Suprapubic skin (tissue), 4 donors: ENCODE measurements around the gene DIAPH1. TPM values are rescaled to one million over a fixed set of nuclear protein-coding genes. Genes with fewer than 3 reads are reported as not detected.

ENCODE experiments used
- DNase-seq, 2 donors: peaks; one replicate each; pipeline ENCODE4 v3.0.0-alpha.2; 2019; ENCODE audit warnings: low spot score in 2 of 2
- H3K27ac ChIP-seq: fragments of 200-600 bp; sonication (generic); one replicate; pipeline ENCODE4 v1.5.1; 2019
- H3K27me3 ChIP-seq: fragments of 200-600 bp; sonication (generic); one replicate; pipeline ENCODE4 v1.5.1; 2019
- H3K36me3 ChIP-seq: fragments of 200-600 bp; sonication (generic); one replicate; pipeline ENCODE4 v1.5.1; 2019
- H3K4me1 ChIP-seq: fragments of 200-600 bp; sonication (generic); one replicate; pipeline ENCODE4 v1.5.1; 2019
- H3K4me3 ChIP-seq: fragments of 200-600 bp; sonication (generic); one replicate; pipeline ENCODE4 v1.5.1; 2019; ENCODE audit warnings: mild to moderate bottlenecking
- H3K9me3 ChIP-seq: fragments of 200-600 bp; sonication (generic); one replicate; pipeline ENCODE4 v1.5.1; 2019
- CTCF ChIP-seq, 2 donors: fragments of 200-600 bp in 1 of 2; fragments of 450-650 bp in 1 of 2; sonication (generic) in 1 of 2; IDR thresholded peaks; one replicate each; pipeline ENCODE4 v1.5.1; 2016 to 2019; ENCODE audit warnings: antibody characterized with exemption in 2 of 2, mild to moderate bottlenecking in 1 of 2, moderate library complexity in 1 of 2
- EP300 ChIP-seq: sonication (generic); formaldehyde crosslinking; IDR thresholded peaks from one replicate; pipeline ENCODE4 v1.6.1; 2017; ENCODE audit warnings: antibody characterized with exemption
- POLR2A ChIP-seq, 2 donors: fragments of 450-650 bp; IDR thresholded peaks; one replicate each; pipeline ENCODE4 v1.6.1; 2017; ENCODE audit warnings: antibody characterized with exemption in 2 of 2, mild to moderate bottlenecking in 2 of 2, moderate library complexity in 2 of 2
- POLR2AphosphoS5 ChIP-seq, 3 donors: sonication (generic); formaldehyde crosslinking; IDR thresholded peaks; one replicate each; pipeline ENCODE4 v1.6.1; 2017; ENCODE audit warnings: antibody characterized with exemption in 3 of 3
- WGBS: methylation state at CpG from one replicate; pipeline ENCODE4 v1.1.5; 2018; 5-methylcytosine and 5-hydroxymethylcytosine counted together
- total RNA-seq, 4 donors: library from RNA; depleted of rRNA; stranded (reverse); fragments of >200 nt; gene quantifications; one replicate each; pipeline ENCODE4 v1.1.0, GENCODE V29; 2016

The DIAPH1 gene
- total RNA-seq, 4 donors from 2014 or later, result 83.0 to 115 (median 95.1) TPM

DNA sequence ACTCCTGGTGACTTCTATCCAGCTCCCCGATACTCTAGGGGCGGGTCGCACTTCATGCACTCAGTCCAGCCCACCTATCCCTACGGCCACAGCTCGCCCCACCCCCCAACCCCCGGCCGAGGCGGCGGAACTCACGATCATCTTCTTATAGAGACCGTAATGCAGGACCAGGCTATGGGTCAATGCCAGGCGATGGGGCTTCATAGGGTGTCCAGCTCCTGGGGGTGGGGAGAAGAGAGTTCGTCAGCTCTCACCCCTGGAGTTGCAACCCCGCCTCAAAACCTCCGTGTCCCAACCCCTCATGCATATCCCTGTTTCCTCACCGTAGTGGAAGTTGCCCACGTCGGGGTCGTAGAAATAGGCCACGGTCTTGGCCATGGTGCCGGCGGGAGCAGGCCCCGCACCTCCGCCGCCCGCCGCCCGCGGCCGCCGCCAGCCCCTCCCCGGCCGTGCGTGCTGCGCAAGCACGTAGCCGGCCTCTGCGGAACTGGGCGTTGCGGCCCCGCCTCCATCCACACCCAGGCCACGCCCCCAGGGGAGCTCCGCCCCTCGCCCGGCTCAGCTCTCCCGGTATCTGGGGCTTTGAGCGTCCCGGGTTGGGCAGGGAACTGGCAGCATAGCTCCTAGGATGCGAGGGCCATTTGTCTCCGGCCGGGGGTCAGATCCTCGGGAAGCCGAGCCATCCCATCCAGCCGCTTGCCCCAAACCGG lies 17.8 kb upstream of the DIAPH1 start, which contains the start of the genes HDAC3 and RELL2:
HDAC3 (minus strand) TSS at position 437 of the 710 bp plus-strand sequence; CDS start at position 378, 59 bp downstream.
RELL2 (plus strand) TSS at position 585 of the 710 bp plus-strand sequence. CDS start 1,229 bp downstream, outside the sequence.
- Histone ChIP-seq H3K36me3 (peaks cover 14% of the 10 kb centered on the region), H3K4me3 (peak within 1 kb of the TSS; percentile 89), H3K4me1 (peaks cover 45% of the 10 kb centered on the region), H3K27ac (peak within 1 kb of the TSS; percentile 68), H3K9me3 (no peaks in the 10 kb centered on the region), H3K27me3 (no peaks in the 10 kb centered on the region)
- TF ChIP-seq CTCF (IDR thresholded peaks at IDR 0.05) (no peak), POLR2A (IDR thresholded peaks at IDR 0.05) (peak in 1 of 2 donors; percentile 69)
- DNase-seq, result peak; percentile 95 to 96
- WGBS, result 1% methylated on average over 40 of the region's 55 CpGs

DNA sequence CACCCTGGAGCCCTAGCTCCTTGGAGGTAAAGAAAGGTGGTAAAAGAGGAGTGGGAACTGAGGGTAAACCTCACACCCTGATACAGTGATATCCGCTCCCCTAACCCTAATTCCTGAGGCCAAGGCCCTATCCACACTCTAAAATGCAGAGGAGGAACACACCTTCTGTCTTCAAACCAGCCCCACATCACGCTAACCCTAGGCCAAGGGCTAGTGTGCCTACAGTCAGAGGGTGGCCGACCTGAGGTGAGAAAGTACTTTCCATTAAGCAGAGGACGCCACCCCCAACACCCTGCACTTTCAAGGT lies 17.3 kb upstream of the DIAPH1 start:
- no peak for TF ChIP-seq POLR2AphosphoS5 (IDR thresholded peaks at IDR 0.05)
- no peak for TF ChIP-seq EP300
- TF ChIP-seq CTCF (IDR thresholded peaks at IDR 0.05), result no peak
- TF ChIP-seq POLR2A (IDR thresholded peaks at IDR 0.05), result no peak
- WGBS, result 9% methylated on average over 4 of the region's 4 CpGs
- Histone ChIP-seq H3K9me3 (no peaks in the 10 kb centered on the region), H3K27ac (peak overlapping the region; percentile 68), H3K36me3 (peaks cover 9% of the 10 kb centered on the region), H3K4me1 (peaks cover 45% of the 10 kb centered on the region), H3K27me3 (no peaks in the 10 kb centered on the region), H3K4me3 (peak overlapping the region; percentile 89)
- no peak for DNase-seq

DNA sequence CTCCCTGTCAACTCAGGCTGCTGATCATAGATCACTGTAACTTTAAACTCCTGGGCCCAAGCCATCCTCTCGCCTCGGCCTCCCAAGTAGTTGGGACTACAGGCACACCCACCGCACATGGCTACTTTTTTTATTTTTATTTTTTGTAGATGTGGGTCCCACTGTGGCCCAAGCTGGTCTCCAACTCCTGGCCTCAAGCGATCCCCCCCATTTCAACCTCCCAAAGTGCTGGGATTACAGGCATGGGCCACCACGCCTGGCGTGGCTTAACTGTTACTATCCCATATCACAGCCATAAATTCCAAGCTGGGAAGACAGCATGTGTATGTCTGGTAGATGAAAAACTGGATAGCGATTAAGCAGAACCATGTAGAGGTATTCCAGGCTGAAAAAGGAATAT lies 16.8 kb upstream of the DIAPH1 start:
- H3K27me3 ChIP-seq, result no peaks in the 10 kb centered on the region
- H3K36me3 ChIP-seq, result peaks cover 9% of the 10 kb centered on the region
- peak overlapping the region; percentile 89 for H3K4me3 ChIP-seq
- 44% methylated on average over 7 of the region's 7 CpGs for WGBS
- no peak overlapping the region for H3K27ac ChIP-seq
- TF ChIP-seq EP300 (no peak), POLR2AphosphoS5 (IDR thresholded peaks at IDR 0.05) (no peak), POLR2A (IDR thresholded peaks at IDR 0.05) (no peak), CTCF (IDR thresholded peaks at IDR 0.05) (no peak)
- H3K4me1 ChIP-seq, result peaks cover 45% of the 10 kb centered on the region
- no peak for DNase-seq
- H3K9me3 ChIP-seq, result no peaks in the 10 kb centered on the region

GRCh38 chr5:141634720-141635119 lies 15.9 kb upstream of the DIAPH1 start:
- no peak for DNase-seq

More at GRCh38 chr5:141634720-141635119, 15.9 kb upstream of the DIAPH1 start:
- 91% methylated on average over 3 of the region's 6 CpGs for WGBS
- Histone ChIP-seq H3K36me3 (peaks cover 16% of the 10 kb centered on the region), H3K9me3 (no peaks in the 10 kb centered on the region), H3K27ac (no peak overlapping the region), H3K27me3 (no peaks in the 10 kb centered on the region), H3K4me3 (no peak overlapping the region), H3K4me1 (peaks cover 45% of the 10 kb centered on the region)
- no peak for TF ChIP-seq CTCF (IDR thresholded peaks at IDR 0.05)
- TF ChIP-seq EP300, result no peak
- no peak for TF ChIP-seq POLR2A (IDR thresholded peaks at IDR 0.05)
- TF ChIP-seq POLR2AphosphoS5 (IDR thresholded peaks at IDR 0.05), result no peak
